Inferior parietal cortex (tissue), 1 donor: ENCODE results near the gene FAM120B.
"Not testable (repeated sequence)": the region's sequence is repeated elsewhere in the genome, so short reads cannot be mapped to it uniquely, and the experiment has no call there.

Source experiments
- DNase-seq: peaks from one replicate; pipeline ENCODE4 v3.0.0-alpha.2; 2016; ENCODE audit errors: extremely low spot score

Gene FAM120B

DNA sequence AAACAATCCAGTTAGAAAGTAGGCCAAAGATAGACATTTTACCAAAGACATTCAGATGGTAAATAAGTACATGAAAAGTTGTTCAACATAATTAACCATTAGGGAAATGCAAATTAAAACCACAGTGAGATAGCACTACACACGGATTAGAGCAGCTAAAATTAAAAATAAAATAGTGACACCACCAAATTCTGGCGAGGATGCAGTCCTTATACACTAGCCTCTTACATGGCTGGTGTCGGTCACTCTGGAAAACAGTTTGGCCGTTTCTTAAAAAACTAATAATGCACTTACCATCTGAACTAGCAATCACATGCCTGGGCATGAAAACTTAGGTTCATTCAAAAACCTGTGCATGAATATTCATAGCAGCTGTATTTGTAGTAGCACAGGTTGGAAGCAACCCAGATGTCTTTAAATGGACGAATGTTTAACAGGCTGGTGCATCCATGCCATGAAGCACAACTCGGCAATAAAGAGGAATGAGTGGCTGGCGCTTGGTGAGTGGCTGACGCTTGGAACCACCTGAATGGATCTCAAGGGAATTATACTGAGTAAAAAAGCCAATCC is 77.0 kb downstream of the FAM120B start:
- no peak for DNase-seq

DNA sequence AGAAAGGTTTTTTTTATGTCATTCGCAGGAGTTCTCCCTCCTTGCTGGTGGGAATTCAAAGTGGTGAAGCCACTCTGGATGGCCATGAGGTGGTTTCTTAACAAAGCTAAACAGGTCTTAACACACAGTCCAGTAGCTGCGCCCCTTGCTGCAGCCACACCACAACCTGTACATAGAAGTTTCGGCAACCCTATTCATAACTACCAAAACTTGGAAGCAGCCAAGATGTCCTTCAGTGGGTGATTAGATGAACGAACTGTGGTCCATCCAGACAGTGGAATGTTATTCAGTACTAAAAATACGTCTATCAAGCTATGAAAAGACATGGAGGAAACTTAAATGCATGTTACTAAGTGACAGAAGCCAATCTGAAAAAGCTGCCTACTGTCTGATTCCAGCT is 78.9 kb downstream of the FAM120B start:
- no peak for DNase-seq

- no peak for DNase-seq
Measured at GRCh38 chr6:170388113-170388512, 81.6 kb downstream of the FAM120B start.

- DNase-seq: no peak
Measured at GRCh38 chr6:170393033-170393432, 86.5 kb downstream of the FAM120B start.

DNA sequence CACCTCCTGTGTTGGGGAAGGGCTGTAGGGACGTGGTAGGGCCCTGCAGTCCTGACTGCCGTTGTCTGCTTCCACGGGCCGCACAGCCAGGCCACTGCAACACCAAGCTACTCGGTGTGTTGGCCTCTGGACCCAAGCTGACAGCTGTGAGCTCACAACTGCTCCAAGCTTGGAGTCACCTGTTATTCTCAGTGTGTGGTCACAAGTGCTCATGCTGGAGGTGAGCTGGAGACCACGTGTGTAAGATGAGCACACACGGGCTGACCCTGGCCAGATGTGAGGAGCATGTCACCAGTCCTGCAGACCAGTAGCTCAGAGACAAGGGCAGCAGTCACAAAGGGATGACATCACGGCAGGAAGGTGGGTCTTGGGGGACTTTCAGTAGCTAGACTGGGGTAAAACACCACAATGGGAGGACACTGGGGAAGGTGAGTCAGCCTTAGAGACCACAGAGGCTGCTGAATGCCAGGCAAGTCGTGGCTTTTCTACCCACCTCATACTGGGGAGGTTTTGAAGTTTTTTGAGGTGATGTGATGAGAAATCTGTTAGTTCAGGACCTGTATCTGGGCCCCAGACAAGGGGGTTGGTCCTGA is 87.3 kb downstream of the FAM120B start:
- no peak for DNase-seq

GRCh38 chr6:170394980-170395379 is 88.4 kb downstream of the FAM120B start:
- DNase-seq: no peak

DNA sequence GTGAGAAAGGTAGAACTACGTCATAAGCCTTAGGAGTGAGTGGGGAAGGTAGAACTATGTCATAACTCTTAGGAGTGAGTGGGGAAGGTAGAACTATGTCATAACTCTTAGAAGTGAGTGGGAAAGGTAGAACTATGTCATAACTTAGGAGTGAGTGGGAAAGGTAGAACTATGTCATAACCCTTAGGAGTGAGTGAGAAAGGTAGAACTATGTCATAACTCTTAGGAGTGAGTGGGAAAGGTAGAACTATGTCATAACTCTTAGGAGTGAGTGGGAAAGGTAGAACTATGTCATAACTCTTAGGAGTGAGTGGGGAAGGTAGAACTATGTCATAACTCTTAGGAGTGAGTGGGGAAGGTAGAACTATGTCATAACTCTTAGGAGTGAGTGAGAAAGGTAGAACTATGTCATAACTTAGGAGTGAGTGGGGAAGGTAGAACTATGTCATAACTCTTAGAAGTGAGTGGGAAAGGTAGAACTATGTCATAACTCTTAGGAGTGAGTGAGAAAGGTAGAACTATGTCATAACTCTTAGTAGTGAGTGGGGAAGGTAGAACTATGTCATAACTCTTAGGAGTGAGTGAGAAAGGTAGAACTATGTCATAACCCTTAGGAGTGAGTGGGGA is 92.3 kb downstream of the FAM120B start:
- DNase-seq: not testable (repeated sequence)

GRCh38 chr6:170399955-170400558 is 93.5 kb downstream of the FAM120B start:
- DNase-seq: not testable (repeated sequence)

GRCh38 chr6:170402318-170403040 is 95.9 kb downstream of the FAM120B start:
- DNase-seq: no peak

- DNase-seq: peak; percentile 9
Measured at GRCh38 chr6:170403451-170403850, 96.9 kb downstream of the FAM120B start.

- DNase-seq: peak; percentile 77
Measured at GRCh38 chr6:170404036-170404435, 97.5 kb downstream of the FAM120B start.

DNA sequence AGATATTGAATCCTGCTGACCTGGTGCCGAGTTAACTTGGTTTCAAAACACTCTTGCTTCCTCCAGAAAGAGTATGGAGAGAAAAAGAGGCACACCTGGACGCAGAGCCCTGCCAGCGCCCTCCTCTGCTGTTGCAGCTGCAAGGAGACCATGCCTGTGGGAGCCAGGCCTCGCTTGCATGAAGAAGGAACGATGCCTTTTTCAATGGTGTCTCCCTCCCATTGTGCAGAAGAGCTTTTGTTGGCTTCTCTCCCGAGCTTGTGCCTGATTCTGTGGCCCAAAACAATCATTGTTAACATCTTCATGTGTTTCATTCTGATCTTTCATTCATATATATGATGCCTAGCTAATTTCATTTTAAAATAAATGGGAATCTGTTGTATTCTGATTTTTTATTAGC is 98.1 kb downstream of the FAM120B start:
- no peak for DNase-seq

DNA sequence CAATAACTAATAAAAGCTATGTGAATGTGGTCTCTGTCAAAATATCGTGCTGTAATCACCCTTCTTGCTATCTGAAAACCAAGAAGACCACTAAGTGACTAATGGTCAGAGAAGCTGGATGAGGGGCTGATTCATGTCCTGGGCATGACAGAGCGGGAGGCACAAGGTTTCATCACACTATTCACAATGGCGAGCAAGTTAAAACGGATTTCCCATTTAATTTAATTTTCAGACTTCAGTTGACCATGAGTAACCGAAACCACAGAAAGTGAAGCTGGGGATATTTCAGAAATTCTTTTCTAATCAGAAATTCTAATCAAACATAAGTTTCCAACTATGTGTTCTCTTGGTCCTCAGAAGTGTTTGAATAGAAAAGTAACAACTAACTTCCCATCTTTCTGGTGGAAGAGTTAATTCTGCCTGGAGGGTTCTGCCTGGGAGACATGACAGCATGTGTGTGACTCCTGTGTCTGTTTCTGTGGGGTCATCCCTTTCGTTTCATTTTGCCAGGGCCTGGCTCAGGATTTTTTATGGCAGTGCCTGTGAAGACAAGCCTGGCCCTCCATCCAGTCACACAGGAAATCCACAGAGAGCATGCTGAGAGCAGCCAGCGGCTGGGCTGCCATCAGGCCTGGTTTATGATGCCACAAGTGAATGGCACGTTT is 98.9 kb downstream of the FAM120B start:
- no peak for DNase-seq

- no peak for DNase-seq
Measured at GRCh38 chr6:170407200-170407599, 100.6 kb downstream of the FAM120B start.

DNA sequence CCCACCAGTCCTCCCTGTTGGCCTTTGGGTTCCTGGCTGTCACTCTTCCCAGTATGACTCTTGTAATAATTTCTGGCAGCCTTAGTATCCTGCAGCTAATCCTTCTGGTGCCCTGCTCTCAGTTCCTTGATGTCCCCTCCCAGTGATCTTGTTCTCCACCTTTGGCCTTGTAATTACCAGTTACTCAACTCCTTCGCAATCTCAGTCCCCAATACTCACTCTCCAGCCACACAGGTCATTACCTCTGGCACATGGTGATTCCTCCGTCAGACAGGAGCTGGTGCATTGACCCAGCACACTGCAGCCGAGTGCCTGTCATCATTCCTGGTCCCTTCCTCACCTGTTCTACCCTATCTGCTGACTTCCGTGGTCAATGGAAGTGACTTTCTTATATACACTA is 101.4 kb downstream of the FAM120B start:
- no peak for DNase-seq

- DNase-seq: not testable (repeated sequence)
Measured at GRCh38 chr6:170409746-170410145, 103.2 kb downstream of the FAM120B start.

DNA sequence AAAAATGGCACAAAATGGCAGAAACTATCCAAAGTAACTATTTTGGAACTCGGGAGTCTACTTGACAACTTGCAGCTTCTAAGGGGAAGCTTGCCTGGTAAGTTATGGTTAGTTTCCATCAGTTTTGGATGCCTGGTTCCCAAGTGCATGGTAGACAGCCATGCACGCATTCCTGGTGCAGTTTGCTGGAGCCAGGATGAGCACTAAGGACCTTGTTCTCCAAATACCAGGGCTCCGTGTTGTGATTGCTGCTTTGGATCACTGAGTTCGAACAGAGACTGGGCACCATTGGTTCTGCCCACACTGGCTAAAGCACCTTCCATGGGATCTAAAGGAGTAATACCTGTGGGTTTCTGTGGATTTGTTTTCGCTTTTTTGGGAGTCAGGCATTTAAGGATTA is 103.7 kb downstream of the FAM120B start:
- DNase-seq: no peak

DNA sequence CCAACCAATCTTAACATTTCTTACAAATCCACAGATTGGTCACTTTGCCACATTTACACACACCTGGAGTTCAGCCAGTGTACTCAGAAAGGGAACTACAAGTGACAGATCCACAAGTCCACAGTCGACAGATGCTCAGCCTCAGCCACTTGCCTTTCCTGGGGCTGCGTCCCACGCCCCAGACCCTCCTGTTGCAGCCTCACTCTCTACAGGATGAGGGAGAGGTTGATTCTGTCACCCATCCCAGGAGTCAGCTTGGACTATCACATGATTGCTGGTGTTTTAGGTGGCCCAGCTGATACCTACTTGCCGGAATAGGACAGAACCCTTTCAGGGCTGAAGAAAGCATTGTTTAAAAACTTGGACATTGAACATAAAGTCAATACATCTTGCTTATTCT is 108.8 kb downstream of the FAM120B start:
- no peak for DNase-seq

DNA sequence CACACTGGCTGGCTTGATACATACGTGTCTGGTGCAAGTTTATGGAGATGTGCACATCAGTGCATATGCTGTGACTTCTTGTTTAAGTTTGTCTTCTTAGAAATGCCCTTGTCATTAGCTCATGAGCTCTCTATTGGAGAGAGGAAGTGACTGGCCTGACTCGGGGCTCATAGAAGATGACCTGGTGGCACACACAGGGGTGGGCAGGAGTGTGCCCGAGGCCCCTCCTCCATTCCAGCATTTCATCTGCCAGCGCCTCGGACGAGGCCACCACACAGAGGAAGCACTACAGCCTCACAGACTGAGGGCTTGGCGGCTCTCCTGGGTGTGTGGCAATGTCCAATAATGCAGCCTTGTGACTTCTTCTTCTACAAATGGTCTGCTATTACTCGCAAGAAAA is 109.7 kb downstream of the FAM120B start:
- no peak for DNase-seq

DNA sequence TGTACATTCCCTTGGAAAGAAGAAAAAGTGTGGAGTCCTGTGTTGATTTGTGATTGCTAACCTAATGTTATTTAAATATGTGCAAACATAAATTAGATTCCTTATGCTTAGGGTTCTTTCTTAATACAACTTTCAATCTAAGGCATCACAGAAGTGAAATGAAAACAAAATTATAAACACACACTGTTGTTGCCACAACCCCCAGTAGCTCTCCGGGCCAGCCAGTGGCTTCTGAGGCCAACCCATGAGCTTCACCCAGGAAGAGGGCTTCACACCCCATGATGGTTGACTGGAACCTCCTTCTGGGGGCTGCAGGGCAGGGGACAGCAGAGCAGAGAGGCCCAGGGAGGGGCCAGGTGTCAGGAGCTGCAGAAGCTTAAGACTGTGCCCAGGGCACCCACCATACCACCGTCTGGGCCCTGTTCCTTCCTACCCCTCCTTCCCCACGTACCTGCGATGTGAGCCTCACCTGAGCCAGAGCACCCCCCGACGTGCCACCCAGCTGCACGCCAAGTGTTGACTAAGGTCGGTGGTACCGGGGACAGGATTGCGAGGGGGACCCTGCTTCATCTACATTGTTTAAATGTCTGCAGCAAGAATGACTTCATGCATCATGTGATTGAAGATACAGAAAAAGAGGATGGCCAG is 110.5 kb downstream of the FAM120B start:
- no peak for DNase-seq

- no peak for DNase-seq
Measured at GRCh38 chr6:170417881-170418280, 111.3 kb downstream of the FAM120B start.
